DOHH2 (cell line): ENCODE results near the gene PER1.

Experiments used
- CTCF ChIP-seq: fragments of 200-600 bp; sonication (generic); IDR thresholded peaks from one replicate; pipeline ENCODE4 v1.5.1; 2014; ENCODE audit warnings: antibody characterized with exemption, mild to moderate bottlenecking, low read depth, low read length; ENCODE audit not compliant: poor library complexity, severe bottlenecking
- EZH2phosphoT487 ChIP-seq: fragments of 200-600 bp; sonication (generic); IDR thresholded peaks from 2 replicates; pipeline ENCODE4 v1.6.1; 2017; ENCODE audit warnings: borderline replicate concordance, mild to moderate bottlenecking, antibody characterized with exemption, low read length, moderate library complexity, mixed read lengths

DNA sequence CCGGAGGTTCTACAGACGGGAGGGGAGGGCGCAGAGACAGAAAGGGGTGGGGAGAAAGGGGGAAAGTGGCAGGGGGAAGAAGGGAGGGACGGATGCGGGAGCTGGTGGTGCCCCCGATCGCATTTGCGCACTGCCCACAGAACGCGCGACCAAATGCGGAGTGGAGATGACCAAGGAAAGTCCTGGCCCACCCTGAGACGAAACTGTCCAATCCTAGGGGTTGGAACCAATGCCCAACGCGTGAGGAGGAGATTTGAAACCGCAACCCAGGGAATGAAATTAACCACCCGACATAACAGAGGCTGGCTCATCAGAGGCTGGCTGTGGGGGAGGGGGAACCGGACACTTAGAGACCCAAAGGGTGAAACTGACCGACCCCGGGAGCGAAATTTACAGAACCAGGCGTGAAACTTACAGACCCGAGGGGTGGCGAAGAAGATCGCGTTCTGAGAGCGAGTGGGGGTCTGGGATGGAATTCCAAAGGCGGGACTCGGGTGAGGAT lies 29.7 kb downstream of the PER1 start:
- TF ChIP-seq CTCF = no peak
- peak; percentile 96 for TF ChIP-seq EZH2phosphoT487
